ENCODE measurements around the gene OR51B4. TPM values are rescaled to one million over a fixed set of nuclear protein-coding genes. Genes with fewer than 3 reads are reported as not detected.

The OR51B4 gene
- total RNA-seq, 2 experiments from 2014 or later: not detected

DNA sequence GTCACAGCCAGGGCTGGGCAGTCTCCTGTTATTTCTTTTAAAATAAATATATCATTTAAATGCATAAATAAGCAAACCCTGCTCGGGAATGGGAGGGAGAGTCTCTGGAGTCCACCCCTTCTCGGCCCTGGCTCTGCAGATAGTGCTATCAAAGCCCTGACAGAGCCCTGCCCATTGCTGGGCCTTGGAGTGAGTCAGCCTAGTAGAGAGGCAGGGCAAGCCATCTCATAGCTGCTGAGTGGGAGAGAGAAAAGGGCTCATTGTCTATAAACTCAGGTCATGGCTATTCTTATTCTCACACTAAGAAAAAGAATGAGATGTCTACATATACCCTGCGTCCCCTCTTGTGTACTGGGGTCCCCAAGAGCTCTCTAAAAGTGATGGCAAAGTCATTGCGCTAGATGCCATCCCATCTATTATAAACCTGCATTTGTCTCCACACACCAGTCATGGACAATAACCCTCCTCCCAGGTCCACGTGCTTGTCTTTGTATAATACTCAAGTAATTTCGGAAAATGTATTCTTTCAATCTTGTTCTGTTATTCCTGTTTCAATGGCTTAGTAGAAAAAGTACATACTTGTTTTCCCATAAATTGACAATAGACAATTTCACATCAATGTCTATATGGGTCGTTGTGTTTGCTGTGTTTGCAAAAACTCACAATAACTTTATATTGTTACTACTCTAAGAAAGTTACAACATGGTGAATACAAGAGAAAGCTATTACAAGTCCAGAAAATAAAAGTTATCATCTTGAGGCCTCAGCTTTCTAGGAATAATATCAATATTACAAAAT, 13.4 kb downstream of the OR51B4 start:
- no peaks in the 10 kb centered on the region for H3K36me3 Mint-ChIP-seq
- H3K27ac Mint-ChIP-seq: no peak overlapping the region
- no peak overlapping the region for H3K4me3 Mint-ChIP-seq
- H3K4me1 Mint-ChIP-seq: no peaks in the 10 kb centered on the region
- H3K9me3 Mint-ChIP-seq: no peaks in the 10 kb centered on the region
- POLR2A ChIA-PET: no interaction called here
- ATAC-seq (ENCODE audit: low read depth): no peak
- no peak for DNase-seq
- H3K27me3 Mint-ChIP-seq: no peaks in the 10 kb centered on the region

DNA sequence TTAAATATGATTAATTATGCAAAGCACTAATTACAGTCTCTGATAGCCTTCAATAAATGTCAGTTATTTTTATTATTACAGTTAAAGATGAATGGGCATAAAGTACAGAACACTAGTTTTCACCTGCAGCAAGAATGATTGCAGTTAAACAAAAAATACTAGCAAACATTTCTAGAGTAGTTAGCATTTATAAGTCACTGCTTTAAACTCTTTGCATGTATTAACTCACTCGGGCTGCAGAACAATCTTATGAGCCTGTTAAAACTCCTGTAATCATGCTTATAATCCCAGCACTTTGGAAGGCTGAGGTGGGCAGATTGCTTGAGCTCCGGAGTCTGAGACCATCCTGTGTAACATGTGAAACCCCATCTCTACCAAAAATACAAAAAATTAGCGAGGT, 14.8 kb downstream of the OR51B4 start:
- no peaks in the 10 kb centered on the region for H3K36me3 Mint-ChIP-seq
- no peaks in the 10 kb centered on the region for H3K27me3 Mint-ChIP-seq
- no peak overlapping the region for H3K27ac Mint-ChIP-seq
- no peaks in the 10 kb centered on the region for H3K9me3 Mint-ChIP-seq
- DNase-seq: no peak
- H3K4me1 Mint-ChIP-seq: no peaks in the 10 kb centered on the region
- ATAC-seq (ENCODE audit: low read depth): no peak
- H3K4me3 Mint-ChIP-seq: no peak overlapping the region
- POLR2A ChIA-PET: no interaction called here

DNA sequence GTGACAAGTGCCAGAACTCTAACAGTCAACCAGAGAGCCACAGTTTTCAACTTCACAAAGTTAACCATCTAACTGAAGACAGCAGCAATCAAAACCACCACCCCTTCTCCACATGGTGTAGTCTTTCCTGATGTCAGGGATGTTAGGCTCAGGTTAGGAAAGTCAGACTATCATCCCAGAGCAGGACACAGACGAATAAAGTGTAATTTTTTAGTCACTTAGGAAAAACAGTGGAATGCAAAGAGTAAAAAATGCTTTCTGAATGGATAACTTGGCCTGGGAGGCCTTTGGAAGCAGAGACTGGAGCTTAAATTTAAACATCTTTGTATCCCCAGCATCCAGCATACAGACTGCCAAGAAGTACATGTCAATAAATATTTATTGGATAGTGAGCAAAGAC, 15.4 kb downstream of the OR51B4 start:
- DNase-seq: no peak
- POLR2A ChIA-PET: no interaction called here
- Mint-ChIP-seq H3K27me3 (no peaks in the 10 kb centered on the region), H3K4me1 (no peaks in the 10 kb centered on the region), H3K27ac (no peak overlapping the region), H3K36me3 (no peaks in the 10 kb centered on the region), H3K4me3 (no peak overlapping the region), H3K9me3 (no peaks in the 10 kb centered on the region)
- no peak for ATAC-seq (ENCODE audit: low read depth)

GRCh38 chr11:5285703-5286340, 15.9 kb downstream of the OR51B4 start:
- no peak for DNase-seq
- ATAC-seq (ENCODE audit: low read depth): no peak
- no peak overlapping the region for H3K4me3 Mint-ChIP-seq
- H3K27me3 Mint-ChIP-seq: no peaks in the 10 kb centered on the region
- no peak overlapping the region for H3K27ac Mint-ChIP-seq
- H3K4me1 Mint-ChIP-seq: no peaks in the 10 kb centered on the region
- H3K36me3 Mint-ChIP-seq: no peaks in the 10 kb centered on the region
- H3K9me3 Mint-ChIP-seq: no peaks in the 10 kb centered on the region
- POLR2A ChIA-PET: no interaction called here

- no peak overlapping the region for H3K4me3 Mint-ChIP-seq
- DNase-seq: no peak
- H3K36me3 Mint-ChIP-seq: no peaks in the 10 kb centered on the region
- H3K27ac Mint-ChIP-seq: no peak overlapping the region
- H3K4me1 Mint-ChIP-seq: no peaks in the 10 kb centered on the region
- no peak for ATAC-seq (ENCODE audit: low read depth)
- H3K27me3 Mint-ChIP-seq: no peaks in the 10 kb centered on the region
- POLR2A ChIA-PET: no interaction called here
- H3K9me3 Mint-ChIP-seq: no peaks in the 10 kb centered on the region
Measured at GRCh38 chr11:5284637-5285036, 17.1 kb downstream of the OR51B4 start.

DNA sequence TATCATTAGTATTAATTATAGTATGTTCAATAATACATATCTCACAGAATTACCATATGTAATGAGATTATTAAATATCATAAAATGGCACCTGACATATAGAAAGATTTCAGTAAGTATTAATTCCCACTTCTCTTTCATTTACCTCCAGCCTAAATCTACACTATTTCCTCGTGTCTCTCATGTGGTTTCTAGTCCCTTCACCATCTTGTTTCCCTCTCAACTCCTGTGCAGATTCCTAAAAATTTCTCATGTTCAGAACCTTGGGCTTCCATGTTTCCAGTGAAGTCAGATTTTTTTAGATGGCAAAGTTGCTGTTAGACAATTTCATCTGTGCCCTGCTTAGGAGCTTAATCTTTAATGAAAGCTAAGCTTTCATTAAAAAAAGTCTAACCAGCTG, 17.9 kb downstream of the OR51B4 start:
- Mint-ChIP-seq H3K9me3 (no peaks in the 10 kb centered on the region), H3K27me3 (no peaks in the 10 kb centered on the region), H3K4me1 (no peaks in the 10 kb centered on the region), H3K36me3 (no peaks in the 10 kb centered on the region), H3K27ac (no peak overlapping the region), H3K4me3 (no peak overlapping the region)
- POLR2A ChIA-PET: no interaction called here
- ATAC-seq (ENCODE audit: low read depth): no peak
- no peak for DNase-seq

DNA sequence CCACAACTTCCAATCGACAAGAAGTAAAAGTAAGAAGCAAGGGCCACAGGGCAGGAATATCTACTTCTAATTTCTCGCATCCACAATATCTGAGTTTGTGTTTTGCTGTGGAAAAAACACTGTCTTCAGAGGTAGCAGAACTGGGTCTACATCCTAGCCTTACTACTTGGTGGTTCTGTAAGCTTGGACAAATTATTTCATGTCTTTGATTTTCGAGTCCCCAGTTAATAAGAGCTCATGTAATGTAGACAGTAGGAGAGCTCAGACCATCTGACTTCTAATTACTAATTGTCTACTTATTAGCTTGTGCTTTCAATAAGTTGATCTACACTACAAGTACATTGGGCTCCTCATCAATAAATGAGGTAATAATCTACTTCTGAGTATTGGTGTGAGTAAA, 18.7 kb downstream of the OR51B4 start:
- POLR2A ChIA-PET: no interaction called here
- DNase-seq: no peak
- no peak overlapping the region for H3K27ac Mint-ChIP-seq
- no peaks in the 10 kb centered on the region for H3K36me3 Mint-ChIP-seq
- H3K27me3 Mint-ChIP-seq: no peaks in the 10 kb centered on the region
- H3K9me3 Mint-ChIP-seq: no peaks in the 10 kb centered on the region
- no peak for ATAC-seq (ENCODE audit: low read depth)
- H3K4me3 Mint-ChIP-seq: no peak overlapping the region
- H3K4me1 Mint-ChIP-seq: no peaks in the 10 kb centered on the region

GRCh38 chr11:5282628-5283027, 19.1 kb downstream of the OR51B4 start:
- Mint-ChIP-seq H3K36me3 (no peaks in the 10 kb centered on the region), H3K9me3 (no peaks in the 10 kb centered on the region), H3K4me1 (no peaks in the 10 kb centered on the region), H3K4me3 (no peak overlapping the region), H3K27ac (no peak overlapping the region), H3K27me3 (no peaks in the 10 kb centered on the region)
- ATAC-seq (ENCODE audit: low read depth) (no peak), DNase-seq (no peak)
- POLR2A ChIA-PET: no interaction called here

DNA sequence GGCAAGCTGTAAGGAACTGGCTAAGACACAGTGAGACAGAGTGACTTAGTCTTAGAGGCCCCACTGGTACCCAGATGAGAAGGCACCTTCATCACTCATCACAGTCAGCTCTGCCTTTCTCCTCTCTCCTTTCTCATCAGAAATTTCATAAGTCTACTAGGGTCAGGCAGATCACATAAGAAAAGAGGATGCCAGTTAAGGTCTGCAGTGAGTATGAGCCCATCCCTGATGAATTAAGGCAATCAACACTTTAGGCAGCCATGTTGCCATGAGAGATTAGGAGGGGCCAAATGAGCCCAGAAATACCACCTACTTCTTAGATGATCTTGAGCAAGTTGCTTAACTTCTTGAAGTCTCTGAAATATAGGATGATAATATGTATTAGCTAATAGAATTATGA, 20.1 kb downstream of the OR51B4 start:
- Mint-ChIP-seq H3K27ac (no peak overlapping the region), H3K4me1 (no peaks in the 10 kb centered on the region), H3K4me3 (no peak overlapping the region), H3K9me3 (no peaks in the 10 kb centered on the region), H3K27me3 (no peaks in the 10 kb centered on the region), H3K36me3 (no peaks in the 10 kb centered on the region)
- POLR2A ChIA-PET: no interaction called here
- no peak for DNase-seq
- ATAC-seq (ENCODE audit: low read depth): no peak

- no peaks in the 10 kb centered on the region for H3K27me3 Mint-ChIP-seq
- H3K9me3 Mint-ChIP-seq: no peaks in the 10 kb centered on the region
- ATAC-seq (ENCODE audit: low read depth): no peak
- H3K4me3 Mint-ChIP-seq: no peak overlapping the region
- no peak overlapping the region for H3K27ac Mint-ChIP-seq
- no peak for DNase-seq
- POLR2A ChIA-PET: no interaction called here
- no peaks in the 10 kb centered on the region for H3K4me1 Mint-ChIP-seq
- H3K36me3 Mint-ChIP-seq: no peaks in the 10 kb centered on the region
Measured at GRCh38 chr11:5280582-5281102, 21.1 kb downstream of the OR51B4 start.

- no peak for ATAC-seq (ENCODE audit: low read depth)
- Mint-ChIP-seq H3K9me3 (no peaks in the 10 kb centered on the region), H3K36me3 (no peaks in the 10 kb centered on the region), H3K4me3 (no peak overlapping the region), H3K27me3 (no peaks in the 10 kb centered on the region), H3K4me1 (no peaks in the 10 kb centered on the region), H3K27ac (no peak overlapping the region)
- POLR2A ChIA-PET: no interaction called here
- no peak for DNase-seq
Measured at GRCh38 chr11:5279471-5280090, 22.2 kb downstream of the OR51B4 start.

- Mint-ChIP-seq H3K27me3 (no peaks in the 10 kb centered on the region), H3K27ac (no peak overlapping the region), H3K36me3 (no peaks in the 10 kb centered on the region), H3K9me3 (no peaks in the 10 kb centered on the region), H3K4me3 (no peak overlapping the region), H3K4me1 (no peaks in the 10 kb centered on the region)
- no peak for DNase-seq
- no peak for ATAC-seq (ENCODE audit: low read depth)
- POLR2A ChIA-PET: no interaction called here
Measured at GRCh38 chr11:5277807-5278382, 23.9 kb downstream of the OR51B4 start.

- no peak for DNase-seq
- no peak for ATAC-seq (ENCODE audit: low read depth)
- no peaks in the 10 kb centered on the region for H3K36me3 Mint-ChIP-seq
- POLR2A ChIA-PET: no interaction called here
- no peaks in the 10 kb centered on the region for H3K27me3 Mint-ChIP-seq
- no peaks in the 10 kb centered on the region for H3K9me3 Mint-ChIP-seq
- no peak overlapping the region for H3K4me3 Mint-ChIP-seq
- no peaks in the 10 kb centered on the region for H3K4me1 Mint-ChIP-seq
- no peak overlapping the region for H3K27ac Mint-ChIP-seq
Measured at GRCh38 chr11:5276697-5277096, 25.0 kb downstream of the OR51B4 start.
